Right ventricle myocardium inferior (tissue), 1 donor: ENCODE data around the gene MKS1. TPM values are rescaled to one million over a fixed set of nuclear protein-coding genes. Genes with fewer than 3 reads are reported as not detected.

Experiments
- ATAC-seq: fragments of 200-7000 bp; cut with Tn5 transposase; one replicate; pipeline ENCODE4 v1.9.1; 2020; ENCODE audit warnings: mild to moderate bottlenecking, moderate library complexity
- DNase-seq: peaks from one replicate; pipeline ENCODE4 v3.0.0; 2021; ENCODE audit errors: missing footprints
- intact Hi-C: fragments of 100-400 bp; cut with DNase I; formaldehyde crosslinking; loops from one replicate; pipeline ENCODE4 v1.11.0; 2022
- long read RNA-seq: library from polyadenylated mRNA; unstranded; transcript quantifications from one replicate; pipeline ENCODE4 v2.0.0, GENCODE V29; 2021
- total RNA-seq: library from RNA; stranded (reverse); fragmentation: NEBNext Ultra II Directional; extraction: Animal tissue kit (Norgen Biotek cat#: 25700); gene quantifications from one replicate; pipeline ENCODE4 v1.2.1, GENCODE V29; 2021
- donor health status: DM: no; HTN: yes; CAD: no; lungs with severe emphysema.

Gene MKS1
- total RNA-seq: 7.7 TPM
- long read RNA-seq, transcript MKS1-202 (18 exons, 2,397 nt): major isoform, 6 of 6 reads
- long read RNA-seq, partial matches to known transcripts: 0 of 6 reads
- long read RNA-seq, other reads (novel, unspliced or antisense): 0 of 6 reads

- intact Hi-C loops: no loop called here
- peak; percentile 99 for ATAC-seq
Measured at GRCh38 chr17:58219007-58219788, at the start of gene MKS1. Gene MKS1 (minus strand): TSS chr17:58219255. CDS start chr17:58219230, 25 bp downstream.

GRCh38 chr17:58268326-58268725 lies 49.3 kb upstream of the MKS1 start:
- intact Hi-C loops: no loop called here
- no peak for ATAC-seq
- no peak for DNase-seq

More at GRCh38 chr17:58219007-58219788, at the start of gene MKS1:
- peak; percentile 97 for DNase-seq

DNA sequence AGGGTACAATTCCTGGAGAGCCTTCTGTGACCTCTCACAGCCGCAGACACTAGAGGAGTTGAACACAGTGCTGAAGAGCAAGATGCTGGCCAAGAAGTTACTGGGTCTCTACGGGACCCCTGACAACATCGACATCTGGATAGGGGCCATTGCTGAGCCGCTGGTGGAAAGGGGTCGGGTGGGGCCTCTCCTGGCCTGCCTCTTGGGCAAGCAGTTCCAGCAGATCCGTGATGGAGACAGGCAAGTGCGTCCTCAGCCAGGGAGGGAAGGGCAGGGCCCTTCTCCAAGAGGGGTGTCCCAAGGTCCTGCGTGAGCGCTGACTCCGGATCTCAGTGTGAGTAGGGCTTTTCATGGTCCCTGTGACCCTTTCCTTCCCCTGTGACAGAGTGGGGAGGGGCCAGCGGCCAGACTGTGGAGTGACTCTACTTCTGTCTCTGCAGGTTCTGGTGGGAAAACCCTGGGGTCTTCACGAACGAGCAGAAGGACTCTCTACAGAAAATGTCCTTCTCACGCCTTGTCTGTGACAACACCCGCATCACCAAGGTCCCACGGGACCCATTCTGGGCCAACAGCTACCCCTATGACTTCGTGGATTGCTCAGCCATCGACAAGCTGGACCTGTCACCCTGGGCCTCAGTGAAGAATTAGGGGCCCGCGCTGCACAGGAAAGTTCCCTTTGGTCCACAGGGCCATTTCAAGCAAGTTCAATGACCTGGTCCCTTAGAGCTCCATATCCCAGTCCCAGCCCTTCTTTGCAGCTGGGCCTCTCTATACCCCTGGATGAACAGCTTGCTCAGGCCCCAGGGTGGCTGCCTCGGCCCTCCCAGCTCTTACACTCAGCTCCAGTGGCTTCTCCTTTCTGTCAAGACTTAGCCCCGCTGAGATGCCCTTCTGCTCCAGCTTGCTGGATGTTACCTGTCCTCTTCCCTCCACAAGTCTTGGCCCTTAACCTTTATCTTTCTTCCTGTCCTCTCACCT lies 48.6 kb upstream of the MKS1 start:
- intact Hi-C loops: no loop called here
- DNase-seq (no peak), ATAC-seq (no peak)

GRCh38 chr17:58265902-58266875 lies 47.1 kb upstream of the MKS1 start:
- intact Hi-C loops: no loop called here
- ATAC-seq (no peak), DNase-seq (no peak)

- ATAC-seq (no peak), DNase-seq (no peak)
- intact Hi-C loops: no loop called here
Measured at GRCh38 chr17:58265271-58265670, 46.2 kb upstream of the MKS1 start.

GRCh38 chr17:58264407-58265103 lies 45.5 kb upstream of the MKS1 start:
- DNase-seq (no peak), ATAC-seq (no peak)

DNA sequence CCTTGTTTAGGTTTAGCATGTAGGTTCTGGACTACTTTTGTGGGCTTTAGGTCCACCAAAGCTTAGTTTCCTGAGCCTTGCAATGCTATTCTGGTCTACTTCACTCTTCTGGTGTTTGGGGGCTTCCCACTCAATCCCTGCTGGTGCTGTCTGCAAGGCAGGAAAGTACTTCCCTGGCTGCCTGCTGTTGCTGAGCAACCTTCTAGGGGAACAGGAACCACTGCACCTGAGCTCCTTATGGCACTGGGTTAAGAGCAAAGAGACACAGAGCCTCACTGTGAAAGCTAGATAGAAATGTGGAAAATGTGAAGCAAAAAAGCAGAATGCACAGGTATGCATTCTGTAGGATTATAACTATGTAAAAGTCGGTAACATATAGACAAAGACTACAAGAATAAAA lies 44.7 kb upstream of the MKS1 start:
- ATAC-seq (no peak), DNase-seq (no peak)
- intact Hi-C loops: no loop called here

More at GRCh38 chr17:58264407-58265103, 45.5 kb upstream of the MKS1 start:
- intact Hi-C loops: no loop called here

GRCh38 chr17:58262149-58262548 lies 43.1 kb upstream of the MKS1 start:
- intact Hi-C loops: no loop called here
- DNase-seq: no peak
- ATAC-seq: no peak

- DNase-seq: no peak
- intact Hi-C loops: no loop called here
- ATAC-seq: no peak
Measured at GRCh38 chr17:58254803-58255202, 35.7 kb upstream of the MKS1 start.

DNA sequence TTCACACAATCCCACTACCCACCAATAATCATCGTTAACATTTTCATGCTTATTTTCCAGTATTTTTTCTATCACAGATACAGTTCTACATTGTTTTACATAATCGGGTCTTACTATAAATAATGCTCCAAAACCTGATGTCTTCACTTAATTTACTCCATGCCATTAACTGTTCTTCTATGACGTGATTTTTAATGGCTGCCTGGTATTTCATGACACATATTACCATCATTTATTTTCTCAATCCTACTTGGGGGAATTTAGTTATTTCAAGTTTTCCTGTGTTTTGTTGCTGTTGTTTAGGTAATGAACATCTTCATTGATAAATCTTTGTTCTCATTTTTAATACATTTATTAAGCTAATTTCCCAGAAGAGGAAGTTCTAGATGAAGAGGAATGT lies 34.0 kb upstream of the MKS1 start:
- no peak for ATAC-seq
- no peak for DNase-seq
- intact Hi-C loops: no loop called here

DNA sequence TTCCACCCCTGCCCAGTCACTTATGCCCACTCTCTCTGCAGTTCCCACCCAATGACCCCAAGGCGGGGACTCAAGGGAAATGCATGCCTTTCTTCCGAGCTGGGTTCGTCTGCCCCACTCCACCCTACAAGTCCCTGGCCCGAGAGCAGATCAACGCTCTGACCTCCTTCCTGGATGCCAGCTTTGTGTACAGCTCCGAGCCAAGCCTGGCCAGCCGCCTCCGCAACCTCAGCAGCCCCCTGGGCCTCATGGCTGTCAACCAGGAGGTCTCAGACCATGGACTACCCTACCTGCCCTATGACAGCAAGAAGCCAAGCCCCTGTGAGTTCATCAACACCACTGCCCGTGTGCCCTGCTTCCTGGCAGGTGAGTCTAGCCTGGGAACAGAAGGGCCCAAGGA lies 33.1 kb upstream of the MKS1 start:
- no peak for DNase-seq
- ATAC-seq: no peak
- intact Hi-C loops: no loop called here

DNA sequence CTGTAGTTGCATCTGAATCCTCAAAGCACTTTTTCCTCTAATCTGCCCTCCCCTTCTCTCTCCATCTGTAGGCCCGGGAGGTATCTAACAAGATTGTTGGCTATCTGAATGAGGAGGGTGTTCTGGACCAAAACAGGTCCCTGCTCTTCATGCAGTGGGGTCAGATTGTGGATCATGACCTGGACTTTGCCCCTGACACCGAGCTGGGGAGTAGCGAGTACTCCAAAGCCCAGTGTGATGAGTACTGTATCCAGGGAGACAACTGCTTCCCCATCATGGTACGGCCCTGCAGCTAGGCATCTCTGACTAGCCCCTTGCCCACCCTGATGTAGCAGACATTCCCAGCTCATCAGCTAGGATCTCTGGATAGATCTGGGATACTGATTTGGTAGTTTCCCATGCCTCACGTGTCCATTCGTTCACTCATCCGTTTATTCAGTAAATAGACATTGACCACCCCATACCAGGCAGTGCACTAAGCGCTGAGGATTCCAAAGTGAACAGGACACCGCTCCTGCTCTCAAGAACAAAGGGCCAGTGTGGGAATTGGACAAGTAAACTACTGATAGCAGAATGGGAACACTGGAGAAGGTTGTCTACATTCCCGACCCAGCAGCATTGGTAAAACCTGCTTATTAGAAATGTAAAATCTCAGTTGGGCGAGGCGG lies 31.4 kb upstream of the MKS1 start:
- ATAC-seq: no peak
- no peak for DNase-seq
- intact Hi-C loops: no loop called here

- ATAC-seq (peak; percentile 88), DNase-seq (peak; percentile 87)
- intact Hi-C loops: no loop called here
Measured at GRCh38 chr17:58249270-58250133, 30.4 kb upstream of the MKS1 start.

DNA sequence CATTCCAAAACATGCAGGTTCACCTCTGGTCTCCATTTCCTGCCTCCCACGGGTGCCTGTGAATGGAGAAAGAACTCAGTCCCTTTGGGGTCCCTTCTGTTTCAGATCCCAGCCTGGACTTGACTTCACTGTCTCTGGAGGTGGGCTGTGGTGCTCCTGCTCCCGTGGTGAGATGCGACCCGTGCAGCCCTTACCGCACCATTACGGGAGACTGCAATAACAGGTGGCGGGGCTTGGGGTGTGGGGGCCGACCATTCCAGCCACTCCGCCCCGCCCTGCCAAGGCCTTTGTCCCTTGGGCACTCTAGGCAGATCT lies 29.9 kb upstream of the MKS1 start:
- intact Hi-C loops: no loop called here
- DNase-seq (no peak), ATAC-seq (no peak)

- intact Hi-C loops: no loop called here
- DNase-seq: no peak
Measured at GRCh38 chr17:58247511-58248363, 28.7 kb upstream of the MKS1 start.

GRCh38 chr17:58246781-58247180 lies 27.7 kb upstream of the MKS1 start:
- intact Hi-C loops: no loop called here
- DNase-seq (no peak), ATAC-seq (no peak)

More at GRCh38 chr17:58247511-58248363, 28.7 kb upstream of the MKS1 start:
- no peak for ATAC-seq
